ENCODE data around the gene TTC8. TPM values are rescaled to one million over a fixed set of nuclear protein-coding genes. Genes with fewer than 3 reads are reported as not detected.

The TTC8 gene
- total RNA-seq, 1 donor from 2014 or later, result 9.0 TPM

GRCh38 chr14:88901991-88902390 is 77.5 kb downstream of the TTC8 start:
- Histone ChIP-seq H3K36me3 (ENCODE audit: control insufficient read depth, insufficient read depth, low read length) (no peaks in the 10 kb centered on the region), H3K4me3 (ENCODE audit: low read depth, low read length) (no peak overlapping the region), H3K27me3 (ENCODE audit: control insufficient read depth, insufficient read depth, low read length) (no peaks in the 10 kb centered on the region)
- DNase-seq (ENCODE audit: low read depth), result no peak
- TF ChIP-seq CTCF (IDR thresholded peaks at IDR 0.05; ENCODE audit: insufficient read depth, low read length, severe bottlenecking), result no peak
- FAIRE-seq, result peak; percentile 70

GRCh38 chr14:88902850-88903249 is 78.4 kb downstream of the TTC8 start:
- no peak for DNase-seq (ENCODE audit: low read depth)
- no peak for TF ChIP-seq CTCF (IDR thresholded peaks at IDR 0.05; ENCODE audit: insufficient read depth, low read length, severe bottlenecking)
- Histone ChIP-seq H3K36me3 (ENCODE audit: control insufficient read depth, insufficient read depth, low read length) (no peaks in the 10 kb centered on the region), H3K27me3 (ENCODE audit: control insufficient read depth, insufficient read depth, low read length) (no peaks in the 10 kb centered on the region), H3K4me3 (ENCODE audit: low read depth, low read length) (no peak overlapping the region)
- peak; percentile 23 for FAIRE-seq

- Histone ChIP-seq H3K27me3 (ENCODE audit: control insufficient read depth, insufficient read depth, low read length) (no peaks in the 10 kb centered on the region), H3K36me3 (ENCODE audit: control insufficient read depth, insufficient read depth, low read length) (no peaks in the 10 kb centered on the region), H3K4me3 (ENCODE audit: low read depth, low read length) (no peak overlapping the region)
- DNase-seq (ENCODE audit: low read depth) (no peak), FAIRE-seq (no peak)
- TF ChIP-seq CTCF (IDR thresholded peaks at IDR 0.05; ENCODE audit: insufficient read depth, low read length, severe bottlenecking), result no peak
Measured at GRCh38 chr14:88904206-88904647, 79.8 kb downstream of the TTC8 start.

GRCh38 chr14:88904864-88905263 is 80.4 kb downstream of the TTC8 start:
- no peak for DNase-seq (ENCODE audit: low read depth)
- no peaks in the 10 kb centered on the region for H3K27me3 ChIP-seq (ENCODE audit: control insufficient read depth, insufficient read depth, low read length)
- TF ChIP-seq CTCF (IDR thresholded peaks at IDR 0.05; ENCODE audit: insufficient read depth, low read length, severe bottlenecking), result no peak
- H3K36me3 ChIP-seq (ENCODE audit: control insufficient read depth, insufficient read depth, low read length), result no peaks in the 10 kb centered on the region
- H3K4me3 ChIP-seq (ENCODE audit: low read depth, low read length), result no peak overlapping the region
- no peak for FAIRE-seq

- Histone ChIP-seq H3K4me3 (ENCODE audit: low read depth, low read length) (no peak overlapping the region), H3K36me3 (ENCODE audit: control insufficient read depth, insufficient read depth, low read length) (no peaks in the 10 kb centered on the region), H3K27me3 (ENCODE audit: control insufficient read depth, insufficient read depth, low read length) (no peaks in the 10 kb centered on the region)
- no peak for FAIRE-seq
- no peak for TF ChIP-seq CTCF (IDR thresholded peaks at IDR 0.05; ENCODE audit: insufficient read depth, low read length, severe bottlenecking)
- no peak for DNase-seq (ENCODE audit: low read depth)
Measured at GRCh38 chr14:88908216-88908615, 83.8 kb downstream of the TTC8 start.

GRCh38 chr14:88910386-88910785 is 85.9 kb downstream of the TTC8 start:
- no peaks in the 10 kb centered on the region for H3K36me3 ChIP-seq (ENCODE audit: control insufficient read depth, insufficient read depth, low read length)
- H3K27me3 ChIP-seq (ENCODE audit: control insufficient read depth, insufficient read depth, low read length), result no peaks in the 10 kb centered on the region
- FAIRE-seq (no peak), DNase-seq (ENCODE audit: low read depth) (no peak)
- TF ChIP-seq CTCF (IDR thresholded peaks at IDR 0.05; ENCODE audit: insufficient read depth, low read length, severe bottlenecking), result no peak
- H3K4me3 ChIP-seq (ENCODE audit: low read depth, low read length), result no peak overlapping the region

Data from bronchial epithelial cell (primary cell).